ENCODE measurements around the gene MSX1. TPM values are rescaled to one million over a fixed set of nuclear protein-coding genes. Genes with fewer than 3 reads are reported as not detected.
A peak's percentile ranks its signal among the peaks of the same experiment; 100 is the strongest.

MSX1 gene
- total and polyA plus RNA-seq, 2 of the 8 experiments (the other 6 are each of a cell fraction or from before 2014, with no cell fraction given) = 0.47 TPM; not detected in 1

DNA sequence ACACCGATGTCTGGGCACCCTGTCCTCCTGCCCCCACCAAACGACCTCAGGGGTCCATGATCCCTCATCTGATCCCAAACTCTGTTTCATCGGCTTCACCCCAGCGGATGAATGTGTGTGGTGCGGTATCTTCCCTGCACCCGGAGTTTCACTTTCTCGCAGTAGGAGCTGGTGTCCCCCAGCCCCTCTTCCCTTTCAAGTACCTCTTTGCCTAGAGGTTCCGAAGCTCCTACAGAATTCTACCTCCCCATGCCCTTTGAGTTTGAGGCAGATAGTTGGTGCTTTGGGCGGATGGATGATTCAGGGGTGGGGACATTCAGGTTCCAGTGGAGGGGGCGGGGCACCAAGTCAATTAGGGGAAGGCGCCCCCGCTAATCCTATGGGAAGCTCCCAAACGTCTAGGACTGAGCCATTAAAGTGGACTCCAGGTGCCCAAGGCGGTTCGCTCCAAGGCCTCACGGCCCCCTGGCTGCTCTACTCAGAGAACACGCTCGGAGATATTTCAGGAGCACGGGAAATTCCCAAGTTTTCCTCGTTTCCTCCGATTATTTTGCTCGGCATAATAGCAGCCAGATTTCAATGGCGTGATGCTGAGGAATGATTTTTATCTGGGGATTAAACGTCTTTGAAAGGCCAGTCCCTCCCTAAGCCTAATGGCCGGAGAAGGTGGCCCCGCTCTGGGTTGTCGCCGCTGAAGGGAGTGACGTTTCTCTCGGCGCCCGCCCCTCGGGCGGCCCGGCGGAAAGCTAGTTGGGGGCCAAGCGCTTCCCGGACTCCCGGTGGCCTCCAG is 1.3 kb downstream of the MSX1 start (continued):
- TF ChIP-seq, protein P1, sequence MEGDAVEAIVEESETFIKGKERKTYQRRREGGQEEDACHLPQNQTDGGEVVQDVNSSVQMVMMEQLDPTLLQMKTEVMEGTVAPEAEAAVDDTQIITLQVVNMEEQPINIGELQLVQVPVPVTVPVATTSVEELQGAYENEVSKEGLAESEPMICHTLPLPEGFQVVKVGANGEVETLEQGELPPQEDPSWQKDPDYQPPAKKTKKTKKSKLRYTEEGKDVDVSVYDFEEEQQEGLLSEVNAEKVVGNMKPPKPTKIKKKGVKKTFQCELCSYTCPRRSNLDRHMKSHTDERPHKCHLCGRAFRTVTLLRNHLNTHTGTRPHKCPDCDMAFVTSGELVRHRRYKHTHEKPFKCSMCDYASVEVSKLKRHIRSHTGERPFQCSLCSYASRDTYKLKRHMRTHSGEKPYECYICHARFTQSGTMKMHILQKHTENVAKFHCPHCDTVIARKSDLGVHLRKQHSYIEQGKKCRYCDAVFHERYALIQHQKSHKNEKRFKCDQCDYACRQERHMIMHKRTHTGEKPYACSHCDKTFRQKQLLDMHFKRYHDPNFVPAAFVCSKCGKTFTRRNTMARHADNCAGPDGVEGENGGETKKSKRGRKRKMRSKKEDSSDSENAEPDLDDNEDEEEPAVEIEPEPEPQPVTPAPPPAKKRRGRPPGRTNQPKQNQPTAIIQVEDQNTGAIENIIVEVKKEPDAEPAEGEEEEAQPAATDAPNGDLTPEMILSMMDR (IDR thresholded peaks at IDR 0.05; ENCODE audit: control extremely low read depth in 1 of 3, insufficient read depth in 1 of 3, low read depth in 1 of 3, low read length in 3 of 3) = peak in 1 of 3 experiments; percentile 6; a peak in 1 of 4 replicates
- peak; percentile 98 for TF ChIP-seq RNF2 (IDR thresholded peaks at IDR 0.05; ENCODE audit: borderline replicate concordance, low read depth, low read length, missing control alignments, poor library complexity, severe bottlenecking)
- no peak for TF ChIP-seq KDM1A (IDR thresholded peaks at IDR 0.05; ENCODE audit: borderline replicate concordance, low read length)
